Parathyroid adenoma (tissue), 2 donors: ENCODE data around the gene NBEAL2.

ENCODE experiments used
- H2AFZ ChIP-seq: fragments of 300-600 bp; sonication (generic); one replicate; pipeline ENCODE4 v1.7.0; 2017; ENCODE audit warnings: antibody characterized with exemption, mild to moderate bottlenecking
- H3K27ac ChIP-seq: fragments of 300-600 bp; sonication (generic); one replicate; pipeline ENCODE4 v1.7.0; 2017
- H3K27me3 ChIP-seq: fragments of 300-600 bp; sonication (generic); one replicate; pipeline ENCODE4 v1.7.0; 2017; ENCODE audit warnings: low read length; ENCODE audit not compliant: control insufficient read depth, insufficient read depth
- H3K36me3 ChIP-seq: fragments of 300-600 bp; sonication (generic); one replicate; pipeline ENCODE4 v1.7.0; 2017; ENCODE audit warnings: low read length; ENCODE audit not compliant: control insufficient read depth, insufficient read depth
- H3K4me1 ChIP-seq: fragments of 300-600 bp; sonication (generic); one replicate; pipeline ENCODE4 v1.7.0; 2017; ENCODE audit warnings: control low read depth
- H3K4me2 ChIP-seq: fragments of 300-600 bp; sonication (generic); one replicate; pipeline ENCODE4 v1.7.0; 2017; ENCODE audit warnings: low read length
- H3K4me3 ChIP-seq: fragments of 300-600 bp; sonication (generic); one replicate; pipeline ENCODE4 v1.7.0; 2017; ENCODE audit warnings: low read depth, low read length
- H3K79me2 ChIP-seq: fragments of 300-600 bp; sonication (generic); one replicate; pipeline ENCODE4 v1.7.0; 2017; ENCODE audit warnings: control low read depth
- H3K9ac ChIP-seq: fragments of 300-600 bp; sonication (generic); one replicate; pipeline ENCODE4 v1.7.0; 2017; ENCODE audit warnings: mild to moderate bottlenecking
- H3K9me3 ChIP-seq: fragments of 300-600 bp; sonication (generic); one replicate; pipeline ENCODE4 v1.7.0; 2017; ENCODE audit warnings: low read length; ENCODE audit not compliant: control insufficient read depth
- CTCF ChIP-seq: fragments of 300-600 bp; sonication (generic); IDR thresholded peaks from one replicate; pipeline ENCODE4 v1.7.0; 2017; ENCODE audit warnings: antibody characterized with exemption, mild to moderate bottlenecking
- donor health status: primary hyperparathyroidism.

NBEAL2 gene

GRCh38 chr3:46957092-46957820, 22.2 kb upstream of the NBEAL2 start:
- Histone ChIP-seq H3K36me3 (no peaks in the 10 kb centered on the region), H3K27me3 (no peaks in the 10 kb centered on the region), H3K79me2 (peaks cover 75% of the 10 kb centered on the region), H3K9me3 (no peaks in the 10 kb centered on the region), H2AFZ (no peak overlapping the region), H3K4me1 (peaks cover 70% of the 10 kb centered on the region), H3K9ac (no peak overlapping the region), H3K27ac (no peak overlapping the region), H3K4me3 (no peak overlapping the region), H3K4me2 (no peak overlapping the region)
- no peak for TF ChIP-seq CTCF

- Histone ChIP-seq H3K27ac (peak overlapping the region; percentile 82), H3K36me3 (no peaks in the 10 kb centered on the region), H2AFZ (no peak overlapping the region), H3K4me3 (no peak overlapping the region), H3K9ac (no peak overlapping the region), H3K4me2 (no peak overlapping the region), H3K79me2 (peaks cover 62% of the 10 kb centered on the region), H3K27me3 (no peaks in the 10 kb centered on the region), H3K9me3 (no peaks in the 10 kb centered on the region), H3K4me1 (peaks cover 66% of the 10 kb centered on the region)
- TF ChIP-seq CTCF: no peak
Observed at GRCh38 chr3:46958467-46959160, 20.9 kb upstream of the NBEAL2 start.

GRCh38 chr3:46959161-46959511, 20.3 kb upstream of the NBEAL2 start:
- H3K4me1 ChIP-seq: peaks cover 61% of the 10 kb centered on the region
- H3K9me3 ChIP-seq: no peaks in the 10 kb centered on the region
- H3K4me2 ChIP-seq: peak overlapping the region; percentile 55
- no peaks in the 10 kb centered on the region for H3K27me3 ChIP-seq
- H3K9ac ChIP-seq: no peak overlapping the region
- H3K79me2 ChIP-seq: peaks cover 57% of the 10 kb centered on the region
- H2AFZ ChIP-seq: no peak overlapping the region
- peak overlapping the region; percentile 82 for H3K27ac ChIP-seq
- TF ChIP-seq CTCF: no peak
- H3K36me3 ChIP-seq: no peaks in the 10 kb centered on the region
- no peak overlapping the region for H3K4me3 ChIP-seq

GRCh38 chr3:46960081-46960701, 19.3 kb upstream of the NBEAL2 start:
- H3K27ac ChIP-seq: peak overlapping the region; percentile 82
- peak overlapping the region; percentile 34 for H3K4me3 ChIP-seq
- no peaks in the 10 kb centered on the region for H3K27me3 ChIP-seq
- H3K4me2 ChIP-seq: peak overlapping the region; percentile 55
- TF ChIP-seq CTCF: no peak
- H2AFZ ChIP-seq: no peak overlapping the region
- H3K79me2 ChIP-seq: peaks cover 49% of the 10 kb centered on the region
- no peaks in the 10 kb centered on the region for H3K36me3 ChIP-seq
- H3K4me1 ChIP-seq: peaks cover 54% of the 10 kb centered on the region
- no peak overlapping the region for H3K9ac ChIP-seq
- H3K9me3 ChIP-seq: no peaks in the 10 kb centered on the region
